ENCODE measurements around the gene DACT1. TPM values are rescaled to one million over a fixed set of nuclear protein-coding genes. Genes with fewer than 3 reads are reported as not detected.

DACT1 gene
- total RNA-seq = 1.4 and 2.6 TPM in 2 replicates

GRCh38 chr14:58637391-58638230, at the start of gene DACT1:
DACT1 (plus strand) TSS chr14:58637962; CDS start chr14:58638203, 241 bp downstream.

Other genes with a start within 250 kb of the DACT1 start
- gene TOMM20L, start 242.0 kb upstream of the DACT1 start, total RNA-seq = not detected in 2 replicates
- gene TIMM9, start 210.4 kb upstream of the DACT1 start, total RNA-seq = 30.1 and 32.9 TPM in 2 replicates
- gene KIAA0586, start 210.2 kb upstream of the DACT1 start, total RNA-seq = 15.4 and 23.1 TPM in 2 replicates